ENCODE results near the gene C3orf38. TPM values are rescaled to one million over a fixed set of nuclear protein-coding genes. Genes with fewer than 3 reads are reported as not detected.
"Not testable (repeated sequence)": the region's sequence is repeated elsewhere in the genome, so short reads cannot be mapped to it uniquely, and the experiment has no call there.

C3orf38 gene
- total and polyA plus RNA-seq, 8 donors: 17.6 to 30.1 (median 27.4) TPM

DNA sequence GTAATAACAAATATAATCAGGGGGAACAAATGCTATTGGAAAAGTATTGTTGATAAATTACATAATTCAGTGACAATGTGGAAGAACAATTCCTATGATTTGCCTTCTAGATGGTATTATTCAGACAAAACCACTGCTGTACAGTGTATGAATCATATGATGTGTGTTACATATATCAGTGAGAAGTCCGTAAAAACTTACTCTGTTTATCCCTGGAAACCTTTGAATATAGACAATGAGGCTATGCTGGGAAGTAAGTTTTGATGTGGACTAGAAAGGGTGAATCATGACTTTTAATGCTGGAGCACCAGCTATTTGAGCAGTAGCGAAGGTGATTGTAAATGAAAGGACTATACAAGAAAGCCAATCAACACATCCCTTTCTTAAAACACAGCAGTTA lies 17.9 kb downstream of the C3orf38 start:
- Histone ChIP-seq H3K36me3 (peaks cover 0 to 4% of the 10 kb centered on the region in 2 donors), H3K4me3 (no peak overlapping the region), H3K4me1 (no peaks in the 10 kb centered on the region), H3K27me3 (no peaks in the 10 kb centered on the region), H3K9me3 (no peaks in the 10 kb centered on the region), H3K27ac (no peak overlapping the region)
- no peak for ATAC-seq
- TF ChIP-seq, protein P1, sequence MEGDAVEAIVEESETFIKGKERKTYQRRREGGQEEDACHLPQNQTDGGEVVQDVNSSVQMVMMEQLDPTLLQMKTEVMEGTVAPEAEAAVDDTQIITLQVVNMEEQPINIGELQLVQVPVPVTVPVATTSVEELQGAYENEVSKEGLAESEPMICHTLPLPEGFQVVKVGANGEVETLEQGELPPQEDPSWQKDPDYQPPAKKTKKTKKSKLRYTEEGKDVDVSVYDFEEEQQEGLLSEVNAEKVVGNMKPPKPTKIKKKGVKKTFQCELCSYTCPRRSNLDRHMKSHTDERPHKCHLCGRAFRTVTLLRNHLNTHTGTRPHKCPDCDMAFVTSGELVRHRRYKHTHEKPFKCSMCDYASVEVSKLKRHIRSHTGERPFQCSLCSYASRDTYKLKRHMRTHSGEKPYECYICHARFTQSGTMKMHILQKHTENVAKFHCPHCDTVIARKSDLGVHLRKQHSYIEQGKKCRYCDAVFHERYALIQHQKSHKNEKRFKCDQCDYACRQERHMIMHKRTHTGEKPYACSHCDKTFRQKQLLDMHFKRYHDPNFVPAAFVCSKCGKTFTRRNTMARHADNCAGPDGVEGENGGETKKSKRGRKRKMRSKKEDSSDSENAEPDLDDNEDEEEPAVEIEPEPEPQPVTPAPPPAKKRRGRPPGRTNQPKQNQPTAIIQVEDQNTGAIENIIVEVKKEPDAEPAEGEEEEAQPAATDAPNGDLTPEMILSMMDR (IDR thresholded peaks at IDR 0.05): no peak
- intact Hi-C loops (cut with DNase I): no loop called here
- no peak for DNase-seq

DNA sequence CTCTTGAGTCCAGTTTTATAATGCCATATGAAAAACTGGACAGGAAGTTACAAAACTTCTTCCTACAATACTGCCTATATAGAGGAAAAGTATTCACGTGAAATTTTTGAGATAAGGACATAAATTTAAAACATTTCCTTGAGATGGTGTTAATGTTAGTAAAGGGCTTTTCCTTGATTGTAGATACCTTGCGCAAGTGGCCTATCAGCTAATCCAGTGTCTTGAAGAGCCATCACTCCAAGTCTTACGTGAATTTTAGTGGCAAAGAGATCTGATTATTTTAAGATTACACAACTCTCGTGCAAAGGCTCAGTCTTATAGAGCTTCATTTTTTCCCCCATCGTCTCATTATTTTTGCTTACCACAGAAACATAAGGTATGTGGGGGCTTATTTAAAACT lies 18.4 kb downstream of the C3orf38 start:
- Histone ChIP-seq H3K4me1 (no peaks in the 10 kb centered on the region), H3K9me3 (no peaks in the 10 kb centered on the region), H3K36me3 (peaks cover 0 to 4% of the 10 kb centered on the region in 2 donors), H3K4me3 (no peak overlapping the region), H3K27ac (no peak overlapping the region), H3K27me3 (no peaks in the 10 kb centered on the region)
- no peak for ATAC-seq
- intact Hi-C loops (cut with DNase I): no loop called here
- DNase-seq: no peak
- TF ChIP-seq, protein P1 (IDR thresholded peaks at IDR 0.05): no peak

DNA sequence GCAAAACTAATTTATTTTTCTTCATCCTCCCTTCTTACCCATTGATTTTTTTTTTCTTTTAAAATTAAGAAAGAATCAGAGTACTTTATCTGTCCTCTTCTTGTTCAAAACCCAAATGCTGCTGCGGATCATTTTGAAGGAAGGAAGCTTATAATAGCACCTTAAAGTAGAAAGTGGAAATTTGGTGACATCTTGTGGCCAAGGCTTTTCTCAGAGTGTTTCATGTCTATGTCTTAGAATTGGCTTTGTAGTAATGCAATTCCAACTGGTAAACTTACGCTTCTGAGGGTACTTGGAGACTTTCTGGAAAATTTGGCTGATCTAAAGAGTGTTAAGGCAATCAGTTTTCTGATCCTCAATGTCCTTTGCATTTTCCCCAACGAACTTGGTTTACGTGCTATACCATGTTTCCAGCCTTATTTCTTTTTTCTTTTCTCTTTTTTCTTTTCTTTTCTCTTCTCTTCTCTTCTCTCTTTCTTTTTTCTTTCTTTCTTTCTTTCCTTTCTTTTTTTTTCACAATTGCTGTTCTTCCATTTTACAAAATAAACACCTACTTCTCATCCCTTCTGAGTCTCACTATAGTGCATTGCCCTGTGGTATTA lies 30.7 kb downstream of the C3orf38 start:
- intact Hi-C loops (cut with DNase I): no loop called here
- no peak overlapping the region for H3K4me3 ChIP-seq
- H3K4me1 ChIP-seq: no peaks in the 10 kb centered on the region
- no peaks in the 10 kb centered on the region for H3K36me3 ChIP-seq
- peak in 2 of 4 donors; percentile 18 to 56 for DNase-seq
- TF ChIP-seq, protein P1 (IDR thresholded peaks at IDR 0.05): no peak
- no peak for ATAC-seq
- H3K9me3 ChIP-seq: peaks cover 0 to 7% of the 10 kb centered on the region in 2 donors
- H3K27ac ChIP-seq: no peak overlapping the region
- H3K27me3 ChIP-seq: no peaks in the 10 kb centered on the region

DNA sequence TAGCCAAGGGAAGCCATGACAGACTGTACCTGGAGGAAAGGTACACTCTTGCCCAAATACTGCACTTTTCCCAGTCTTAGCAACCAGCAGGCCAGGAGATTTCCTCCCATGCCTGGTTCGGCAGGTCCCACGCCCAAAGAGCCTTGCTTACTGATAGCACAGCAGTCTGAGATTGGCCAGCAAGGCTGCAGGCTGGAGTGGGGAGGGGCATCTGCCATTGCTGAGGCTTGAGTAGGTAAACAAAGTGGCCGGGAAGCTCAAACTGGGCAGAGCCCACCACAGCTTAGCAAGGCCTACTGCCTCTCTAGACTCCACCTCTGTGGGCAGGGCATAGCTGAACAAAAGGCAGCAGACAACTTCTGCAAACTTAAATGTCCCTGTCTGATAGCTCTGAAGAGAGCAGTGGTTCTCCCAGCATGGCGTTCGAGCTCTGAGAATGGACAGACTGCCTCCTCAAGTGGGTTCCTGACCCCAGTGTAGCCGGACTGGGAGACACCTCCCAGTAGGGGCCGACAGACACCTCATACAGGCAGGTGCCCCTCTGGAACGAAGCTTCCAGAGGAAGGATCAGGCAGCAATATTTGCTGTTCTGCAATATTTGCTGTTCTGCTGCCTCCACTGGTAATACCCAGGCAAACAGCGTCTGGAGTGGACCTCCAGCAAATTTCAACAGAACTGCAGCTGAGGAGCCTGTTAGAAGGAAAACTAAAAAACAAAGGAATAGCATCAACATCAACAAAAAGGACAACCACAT lies 32.6 kb downstream of the C3orf38 start:
- H3K36me3 ChIP-seq; H3K4me1 ChIP-seq; H3K27me3 ChIP-seq; H3K27ac ChIP-seq; intact Hi-C loops (cut with DNase I); H3K4me3 ChIP-seq; ATAC-seq; DNase-seq: not testable (repeated sequence)
- peaks cover 0 to 11% of the 10 kb centered on the region in 2 donors for H3K9me3 ChIP-seq

DNA sequence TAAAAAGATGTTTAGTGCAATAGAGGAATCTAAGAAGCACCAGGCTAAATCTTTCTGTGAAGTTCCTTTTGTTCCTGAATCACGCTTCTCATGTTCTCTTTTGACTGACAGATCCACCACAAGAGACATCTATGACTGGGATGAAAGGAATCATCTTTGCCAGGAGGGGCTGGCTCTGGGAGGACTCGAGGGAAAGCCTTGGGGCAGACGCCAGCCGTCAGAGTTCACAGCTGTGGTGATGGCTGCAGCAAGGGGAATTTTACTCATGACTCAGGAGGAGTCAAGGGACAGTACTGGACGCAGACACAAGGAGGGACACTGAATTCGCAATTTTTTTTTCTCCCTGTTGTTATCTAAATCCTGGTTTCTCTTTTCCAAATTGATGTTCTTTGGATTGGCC lies 38.7 kb downstream of the C3orf38 start:
- no peaks in the 10 kb centered on the region for H3K27me3 ChIP-seq
- no peaks in the 10 kb centered on the region for H3K36me3 ChIP-seq
- H3K27ac ChIP-seq: no peak overlapping the region
- H3K4me3 ChIP-seq: no peak overlapping the region
- intact Hi-C loops (cut with DNase I): no loop called here
- ATAC-seq: no peak
- TF ChIP-seq, protein P1 (IDR thresholded peaks at IDR 0.05): no peak
- H3K4me1 ChIP-seq: no peaks in the 10 kb centered on the region
- no peak for DNase-seq
- H3K9me3 ChIP-seq: peaks cover 0 to 11% of the 10 kb centered on the region in 2 donors

All from left lung (tissue), 10 donors.